SK-N-SH (cell line): Measurements from ENCODE around the gene RNASE2. TPM values are rescaled to one million over a fixed set of nuclear protein-coding genes. Genes with fewer than 3 reads are reported as not detected.
A peak's percentile ranks its signal among the peaks of the same experiment; 100 is the strongest.

Source experiments
- CTCF ChIP-seq: fragments of 200-600 bp; sonication (generic); IDR thresholded peaks from 2 replicates; pipeline ENCODE4 v1.6.1; 2017; ENCODE audit warnings: antibody characterized with exemption, mild to moderate bottlenecking, moderate library complexity
- ELF1 ChIP-seq: IDR thresholded peaks from 2 replicates; pipeline ENCODE4 v1.4.0; 2012
- EP300 ChIP-seq, 2 experiments: IDR thresholded peaks; 2 replicates each; pipeline versions ENCODE4 v1.4.0 to v1.6.1; 2012; ENCODE audit warnings: borderline replicate concordance in 1 of 2, low read depth in 1 of 2, low read length in 1 of 2
- EZH2phosphoT487 ChIP-seq: fragments of 200-600 bp; sonication (generic); IDR thresholded peaks from 2 replicates; pipeline ENCODE4 v1.6.1; 2017; ENCODE audit warnings: low read depth, mixed run types, mild to moderate bottlenecking, antibody characterized with exemption, moderate library complexity, borderline replicate concordance
- FOXJ3 ChIP-seq: sonication (generic); formaldehyde crosslinking; IDR thresholded peaks from 2 replicates; pipeline ENCODE4 v1.5.1; 2020; ENCODE audit warnings: mild to moderate bottlenecking, missing genetic modification reagents
- GATA2 ChIP-seq: sonication (generic); formaldehyde crosslinking; IDR thresholded peaks from 2 replicates; pipeline ENCODE4 v1.5.0; 2020; ENCODE audit warnings: mild to moderate bottlenecking, missing genetic modification reagents
- JUND ChIP-seq: IDR thresholded peaks from 2 replicates; pipeline ENCODE4 v1.4.0; 2012
- NRF1 ChIP-seq: IDR thresholded peaks from 2 replicates; pipeline ENCODE4 v1.6.1; 2012; ENCODE audit warnings: low read depth, mild to moderate bottlenecking, low read length
- RAD21 ChIP-seq: IDR thresholded peaks from 2 replicates; pipeline ENCODE4 v1.6.1; 2012; ENCODE audit warnings: mild to moderate bottlenecking, low read length
- REST ChIP-seq: IDR thresholded peaks from 2 replicates; pipeline ENCODE4 v1.6.1; 2012; ENCODE audit warnings: mild to moderate bottlenecking, low read depth, low read length, moderate library complexity
- RXRA ChIP-seq: IDR thresholded peaks from 2 replicates; pipeline ENCODE4 v1.4.0; 2012; ENCODE audit warnings: low read depth, mild to moderate bottlenecking, borderline replicate concordance
- SIN3A ChIP-seq: IDR thresholded peaks from 2 replicates; pipeline ENCODE4 v1.6.1; 2012; ENCODE audit warnings: low read depth, mild to moderate bottlenecking, low read length, moderate library complexity, borderline replicate concordance
- USF1 ChIP-seq: IDR thresholded peaks from 2 replicates; pipeline ENCODE4 v1.4.0; 2012; ENCODE audit warnings: low read depth, borderline replicate concordance
- polyA plus RNA-seq, 3 experiments: library from polyadenylated mRNA; depleted of rRNA; stranded (reverse); fragments of >200 nt; gene quantifications; 2 replicates each; pipeline ENCODE4 v1.2.3, GENCODE V29; 2012
- TF ChIP-seq, protein P1 (sequence below): fragments of 150-350 bp; IDR thresholded peaks from 2 replicates; pipeline ENCODE4 v1.6.1; 2017; ENCODE audit warnings: antibody characterized with exemption, low read length, low read depth, borderline replicate concordance

The RNASE2 gene
- polyA plus RNA-seq, 1 of the 3 experiments (the other 2 are of a cell fraction) = not detected

DNA sequence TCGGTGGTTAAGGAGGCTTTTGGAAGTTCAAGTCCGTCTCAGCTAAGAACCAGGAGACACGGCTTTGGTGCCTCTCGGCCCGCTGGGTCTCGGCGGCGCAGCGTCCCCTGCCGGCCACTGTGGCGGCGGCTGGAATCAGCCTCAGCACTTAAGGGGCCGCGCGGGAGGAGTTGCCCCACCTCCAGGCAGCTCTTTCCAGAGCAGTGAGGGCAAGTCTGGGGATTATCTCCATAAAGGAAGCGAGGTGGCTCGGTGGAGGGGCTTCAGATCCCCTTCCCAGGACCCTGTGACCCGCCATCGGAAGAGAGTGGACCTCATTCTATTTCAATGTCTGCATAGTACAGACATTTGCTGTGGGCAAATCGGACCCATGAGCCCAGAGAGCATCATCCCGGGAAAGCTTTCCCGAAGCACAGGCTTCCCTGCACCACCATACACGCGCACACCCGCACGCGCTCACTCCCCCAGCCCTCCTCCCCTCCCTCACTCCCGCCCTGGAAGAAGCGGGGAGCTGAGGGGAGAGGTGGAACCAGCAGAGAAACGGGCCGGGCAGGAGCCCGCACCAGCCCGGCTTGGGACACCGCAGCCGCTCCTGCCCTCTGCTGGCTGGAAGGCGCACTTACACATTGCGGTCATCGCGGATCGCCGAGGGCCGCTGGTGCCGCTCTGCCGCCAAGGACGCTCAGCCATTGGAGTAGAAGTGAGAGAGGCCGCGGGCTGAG lies 15.9 kb downstream of the RNASE2 start (continued):
- TF ChIP-seq REST = no peak
- peak; percentile 91 for TF ChIP-seq CTCF
- no peak for TF ChIP-seq JUND
- peak; percentile 62 for TF ChIP-seq RAD21
- TF ChIP-seq SIN3A = no peak
- TF ChIP-seq EP300 (IDR thresholded peaks at IDR 0.05; ENCODE audit: borderline replicate concordance in 1 of 2, low read depth in 1 of 2, low read length in 1 of 2) = no peak
- no peak for TF ChIP-seq NRF1
- no peak for TF ChIP-seq GATA2
- no peak for TF ChIP-seq EZH2phosphoT487
- TF ChIP-seq, protein P1, sequence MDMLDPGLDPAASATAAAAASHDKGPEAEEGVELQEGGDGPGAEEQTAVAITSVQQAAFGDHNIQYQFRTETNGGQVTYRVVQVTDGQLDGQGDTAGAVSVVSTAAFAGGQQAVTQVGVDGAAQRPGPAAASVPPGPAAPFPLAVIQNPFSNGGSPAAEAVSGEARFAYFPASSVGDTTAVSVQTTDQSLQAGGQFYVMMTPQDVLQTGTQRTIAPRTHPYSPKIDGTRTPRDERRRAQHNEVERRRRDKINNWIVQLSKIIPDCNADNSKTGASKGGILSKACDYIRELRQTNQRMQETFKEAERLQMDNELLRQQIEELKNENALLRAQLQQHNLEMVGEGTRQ = no peak
- no peak for TF ChIP-seq RXRA
- no peak for TF ChIP-seq FOXJ3 (CRISPR knock-in tag)
- no peak for TF ChIP-seq ELF1
- TF ChIP-seq USF1 = no peak
